Activated effector memory CD4-positive, alpha-beta T cell treated with Interleukin-2 at 50 U/mL for 16 hours (primary cell): ENCODE measurements around the gene FAR1.
"Not testable (repeated sequence)": the region's sequence is repeated elsewhere in the genome, so short reads cannot be mapped to it uniquely, and the experiment has no call there.

Experiments used
- DNase-seq: peaks from one replicate; pipeline ENCODE4 v3.0.0-alpha.2; 2020

The FAR1 gene

DNA sequence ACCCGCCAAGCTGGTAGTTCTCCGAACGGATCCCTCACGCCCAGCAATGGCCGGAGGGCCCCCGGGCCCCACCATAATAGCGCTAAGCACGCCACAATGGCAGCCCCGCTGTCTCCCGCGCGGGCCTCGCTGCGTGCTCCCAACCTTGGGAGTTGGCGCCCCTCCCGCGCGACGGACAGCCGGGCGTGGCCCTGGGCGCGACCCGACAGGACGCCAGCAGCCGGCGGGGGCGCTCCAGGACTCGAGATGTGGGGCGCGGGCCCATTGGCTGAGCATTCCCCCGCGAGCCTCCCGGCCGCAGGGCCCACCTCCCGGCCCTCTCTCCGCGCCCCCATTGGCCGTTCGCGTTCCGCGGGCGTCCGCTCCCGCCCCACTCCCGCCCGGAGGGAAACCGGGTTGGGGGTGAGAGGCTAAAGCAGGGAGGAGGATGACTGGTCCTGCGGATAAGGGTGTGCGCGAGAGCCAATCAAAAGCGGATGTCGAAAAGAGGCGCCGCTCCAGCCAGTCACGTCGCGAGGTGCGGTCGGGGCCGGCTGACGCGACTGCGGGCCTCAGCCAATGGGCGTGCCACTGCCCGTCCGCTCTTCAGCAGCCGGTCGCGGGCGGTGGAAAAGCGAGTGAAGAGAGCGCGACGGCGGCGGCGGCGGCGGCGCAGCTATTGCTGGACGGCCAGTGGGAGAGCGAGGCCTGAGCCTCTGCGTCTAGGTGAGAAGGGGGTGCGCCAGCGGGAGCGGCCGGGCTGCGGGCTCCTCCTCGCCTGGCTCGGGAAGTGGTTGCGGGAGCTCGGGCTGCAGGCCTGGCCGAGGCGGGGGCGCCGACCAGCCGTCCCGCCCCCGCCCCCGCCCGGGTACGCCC lies at the start of gene FAR1:
TSS of gene FAR1 (plus strand) at position 567 of the 855 bp plus-strand sequence. CDS start 26,098 bp downstream, outside the sequence.
- DNase-seq: peak; percentile 97

- DNase-seq: no peak
Observed at GRCh38 chr11:13620063-13620462, 48.4 kb upstream of the FAR1 start.

DNA sequence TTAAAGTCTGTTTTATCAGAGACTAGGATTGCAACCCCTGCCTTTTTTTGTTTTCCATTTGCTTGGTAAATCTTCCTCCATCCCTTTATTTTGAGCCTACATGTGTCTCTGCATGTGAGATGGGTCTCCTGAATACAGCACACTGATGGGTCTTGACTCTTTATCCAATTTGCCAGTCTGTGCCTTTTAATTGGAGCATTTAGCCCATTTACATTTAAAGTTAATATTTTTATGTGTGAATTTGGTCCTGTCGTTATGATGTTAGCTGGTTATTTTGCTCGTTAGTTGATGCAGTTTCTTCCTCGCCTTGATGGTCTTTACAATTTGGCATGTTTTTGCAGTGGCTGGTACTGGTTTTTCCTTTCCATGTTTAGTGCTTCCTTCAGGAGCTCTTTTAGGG lies 41.6 kb upstream of the FAR1 start:
- DNase-seq: not testable (repeated sequence)

- not testable (repeated sequence) for DNase-seq
Observed at GRCh38 chr11:13628634-13629033, 39.8 kb upstream of the FAR1 start.

DNA sequence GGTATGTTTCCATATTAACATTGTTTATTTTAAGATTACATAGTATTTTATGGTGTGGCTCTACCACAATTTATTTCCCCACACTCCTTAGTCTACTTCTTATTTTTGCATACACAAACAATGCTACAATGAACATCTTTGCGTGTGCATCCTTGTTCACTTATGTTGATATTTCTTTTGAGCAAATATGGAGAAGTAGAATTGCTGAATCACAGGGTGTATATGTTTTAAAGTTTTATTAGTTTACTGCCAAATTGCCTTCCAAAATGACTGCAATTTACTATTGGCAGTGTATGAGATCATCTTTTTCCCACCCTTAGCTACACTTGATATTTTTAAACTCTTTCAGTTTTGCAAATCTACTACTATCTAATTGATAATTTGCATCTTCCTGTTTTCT lies 38.7 kb upstream of the FAR1 start:
- no peak for DNase-seq

GRCh38 chr11:13635290-13635689 lies 33.2 kb upstream of the FAR1 start:
- no peak for DNase-seq

DNA sequence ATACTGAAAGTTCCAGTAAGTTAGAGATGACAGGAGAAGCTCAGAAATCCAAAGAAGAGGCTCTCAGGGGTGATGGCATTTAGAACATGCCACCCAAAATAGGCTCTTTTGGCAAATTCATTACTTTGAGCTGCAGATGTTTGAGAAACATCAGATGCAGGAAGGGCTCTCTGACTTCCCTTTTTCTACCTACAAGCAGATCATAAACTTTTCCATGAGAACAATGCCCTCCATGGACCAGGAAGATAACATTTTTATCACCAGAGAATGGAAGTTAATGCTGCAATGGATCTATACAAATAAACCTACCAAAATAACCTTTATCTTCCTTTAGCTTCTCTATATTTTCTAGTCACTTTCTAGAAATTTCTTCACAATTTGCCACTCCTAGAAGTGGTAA lies 32.7 kb upstream of the FAR1 start:
- no peak for DNase-seq

DNA sequence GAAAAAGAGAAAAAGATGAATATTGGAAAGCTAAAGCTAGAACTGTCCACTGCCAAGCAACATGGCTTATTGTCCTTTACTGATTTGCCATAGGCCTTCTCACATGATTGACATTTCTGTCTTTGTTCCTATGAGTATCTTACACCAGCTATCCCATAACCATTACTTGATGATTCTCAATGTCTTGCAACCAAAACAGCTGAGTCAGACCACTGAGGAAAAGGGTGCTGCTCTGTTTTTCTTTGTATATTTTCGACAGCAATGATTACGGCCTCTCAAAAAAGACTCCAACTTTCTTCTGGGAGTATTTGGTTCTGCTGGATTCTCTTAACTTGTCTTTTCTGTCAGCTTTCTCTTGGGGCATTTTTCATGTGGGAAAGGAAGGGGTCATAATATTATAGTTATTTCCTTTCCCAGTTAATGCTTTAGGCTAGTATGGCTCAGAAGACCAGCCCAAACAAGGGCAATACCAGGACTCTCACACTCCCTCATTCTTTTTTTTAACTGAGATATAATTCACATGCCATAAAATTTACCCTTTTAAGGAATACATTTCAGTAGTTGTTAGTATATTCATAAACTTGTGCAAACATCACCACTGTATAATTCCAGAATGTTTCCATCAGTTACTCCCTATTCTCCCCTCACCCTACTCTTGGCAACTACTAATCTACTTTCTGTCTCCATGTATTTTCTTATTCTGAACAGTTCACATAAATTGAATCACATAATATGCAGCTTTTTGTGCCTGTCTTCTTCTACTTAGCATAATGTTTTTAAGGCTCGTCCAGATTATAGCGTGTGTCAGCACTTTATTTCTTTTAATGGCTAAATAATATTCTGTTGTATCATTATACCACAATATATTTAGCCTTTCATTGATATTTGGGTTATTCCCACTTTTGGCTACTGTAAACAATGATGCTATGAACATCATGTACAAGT lies 31.1 kb upstream of the FAR1 start:
- no peak for DNase-seq

DNA sequence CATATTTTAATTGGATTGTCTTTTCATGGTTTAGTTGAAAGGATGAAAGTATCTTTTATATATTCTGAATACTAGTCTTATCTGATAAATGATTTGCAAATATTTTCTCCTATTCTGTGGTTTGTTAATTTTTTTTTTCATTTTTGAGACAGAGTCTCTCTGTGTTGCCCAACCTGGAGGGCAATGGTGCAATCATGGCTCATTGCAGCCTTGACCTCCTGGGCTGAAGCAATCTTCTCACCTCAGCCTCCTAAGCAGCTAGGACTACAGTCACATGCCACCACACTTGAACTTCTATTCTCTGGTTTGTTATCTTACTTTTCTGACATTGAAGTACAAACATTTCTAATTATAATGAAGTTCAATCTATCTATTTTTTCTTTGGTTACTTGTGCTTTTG lies 30.0 kb upstream of the FAR1 start:
- no peak for DNase-seq

GRCh38 chr11:13644997-13645687 lies 23.3 kb upstream of the FAR1 start:
- no peak for DNase-seq

- no peak for DNase-seq
Observed at GRCh38 chr11:13647391-13647790, 21.1 kb upstream of the FAR1 start.

GRCh38 chr11:13649619-13650018 lies 18.8 kb upstream of the FAR1 start:
- DNase-seq: no peak

- not testable (repeated sequence) for DNase-seq
Observed at GRCh38 chr11:13651515-13651914, 17.0 kb upstream of the FAR1 start.

DNA sequence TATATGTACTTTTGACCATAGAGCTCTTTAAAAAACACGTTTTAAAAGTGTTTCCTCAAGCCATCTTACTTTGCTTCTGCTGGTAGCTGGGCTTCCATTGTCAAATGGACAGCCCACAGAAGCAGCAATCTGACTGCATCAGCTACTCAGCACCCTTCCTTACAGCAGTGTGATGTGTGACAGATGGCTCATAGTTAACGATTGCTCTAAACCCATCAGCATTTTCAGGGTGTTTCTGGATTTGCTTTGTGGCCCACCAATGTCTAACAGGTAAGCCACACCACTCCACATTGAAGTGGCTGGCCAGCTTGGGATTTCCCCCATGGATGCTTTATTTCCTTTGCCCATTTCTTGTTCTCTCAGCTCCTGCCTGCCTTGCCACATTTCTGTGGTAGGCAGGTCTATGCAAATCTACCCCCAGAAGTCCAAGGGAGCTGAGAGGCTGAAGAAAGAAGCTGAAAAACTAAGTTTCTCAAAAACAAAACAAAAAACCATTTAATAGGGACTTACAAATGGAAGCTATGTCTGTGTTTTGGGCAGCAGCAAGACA lies 7.3 kb upstream of the FAR1 start:
- no peak for DNase-seq

- DNase-seq: no peak
Observed at GRCh38 chr11:13663631-13664071, 4.8 kb upstream of the FAR1 start.

- DNase-seq: no peak
Observed at GRCh38 chr11:13664351-13664750, 4.1 kb upstream of the FAR1 start.

GRCh38 chr11:13666708-13667107 lies 1.8 kb upstream of the FAR1 start:
- DNase-seq: no peak

GRCh38 chr11:13667245-13667644 lies 1.2 kb upstream of the FAR1 start:
- no peak for DNase-seq

DNA sequence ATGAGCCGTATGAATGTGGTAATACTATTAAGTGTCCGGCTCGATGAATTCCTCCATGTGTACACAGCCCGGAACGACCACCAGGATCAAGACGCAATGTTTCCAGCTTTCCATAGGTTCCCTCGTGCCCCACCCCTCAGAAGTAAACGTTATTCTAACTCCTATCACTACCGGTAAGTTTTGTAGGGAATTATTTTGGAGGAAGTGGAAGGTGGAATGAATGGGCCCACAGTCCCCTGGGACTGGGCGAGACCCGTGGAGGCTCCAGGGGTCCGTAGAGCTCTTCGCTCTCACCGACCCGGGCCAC lies 720 bp upstream of the FAR1 start:
- no peak for DNase-seq

DNA sequence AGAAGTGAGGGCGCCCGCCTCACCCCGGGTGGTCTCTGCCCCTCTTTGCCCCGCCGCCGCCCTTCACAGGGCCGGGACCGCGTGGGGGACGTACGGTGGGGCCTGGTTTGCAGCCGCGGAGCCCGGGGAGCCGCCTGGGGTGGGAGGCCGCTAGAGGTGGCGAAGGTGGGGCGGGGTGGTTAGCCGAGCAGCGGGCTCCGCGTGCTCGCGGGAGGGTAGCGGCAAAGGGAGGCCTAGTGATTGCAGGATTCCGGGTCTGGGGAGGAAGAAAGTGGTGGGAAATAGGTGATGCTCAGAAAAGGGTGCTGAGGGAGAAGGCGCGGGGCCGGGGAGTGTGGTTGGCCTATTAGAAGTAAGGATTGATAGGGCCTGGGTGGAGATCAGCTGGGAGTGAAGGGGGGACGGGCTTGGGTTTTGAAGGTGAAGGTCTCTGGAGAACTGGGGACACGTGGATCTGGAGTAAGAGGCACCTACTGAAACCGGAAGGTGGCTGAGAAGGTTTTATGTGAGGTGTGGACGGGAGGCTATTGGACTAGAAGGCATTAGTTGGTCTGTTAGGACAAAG lies 571 bp downstream of the FAR1 start:
- DNase-seq: peak; percentile 35

DNA sequence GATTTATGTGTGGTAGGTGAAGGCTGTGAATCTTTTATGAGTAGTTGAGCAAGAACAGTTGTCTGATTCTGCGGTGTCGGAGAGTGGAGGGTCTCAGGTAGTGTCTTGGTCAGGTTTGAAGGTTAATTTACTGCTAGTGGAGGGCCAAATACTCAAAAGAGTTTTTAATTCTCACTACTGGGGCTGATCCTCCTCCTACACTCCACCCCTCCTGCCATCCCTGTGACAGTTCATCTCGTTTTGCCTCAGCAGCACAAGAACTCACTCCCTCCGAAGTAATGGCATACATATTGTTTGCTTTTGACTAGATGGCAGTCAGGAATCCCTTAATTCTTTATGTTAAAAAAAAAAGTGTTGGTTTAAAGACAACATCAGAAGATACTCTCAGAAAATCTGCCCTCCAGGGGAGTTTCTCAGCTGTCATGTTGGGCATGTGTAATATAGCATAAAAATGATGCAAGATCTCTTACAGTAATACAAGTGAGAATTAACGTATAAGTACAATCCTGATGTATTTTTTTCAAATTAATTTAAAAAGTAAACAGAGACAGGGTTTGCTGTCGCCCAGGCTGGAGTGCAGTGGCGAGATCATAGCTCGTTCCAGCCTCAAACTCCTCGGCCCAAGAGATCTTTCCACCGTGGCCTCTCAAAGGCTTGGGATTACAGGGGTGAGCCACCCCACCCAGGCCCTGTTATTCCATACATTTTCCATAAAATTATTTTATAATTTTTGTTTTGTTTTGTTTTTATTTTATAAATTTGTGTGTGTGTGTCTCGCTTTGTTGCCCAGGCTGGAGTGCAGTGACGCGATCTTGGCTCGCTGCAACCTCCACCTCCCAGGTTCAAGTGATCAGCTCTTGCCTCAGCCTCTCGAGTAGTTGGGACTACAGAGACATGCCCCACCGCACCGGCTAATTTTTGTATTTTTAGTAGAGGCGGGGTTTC lies 1.3 kb downstream of the FAR1 start:
- no peak for DNase-seq
